OCI-LY7 (cell line): Measurements from ENCODE around the gene ASCC1. TPM values are rescaled to one million over a fixed set of nuclear protein-coding genes. Genes with fewer than 3 reads are reported as not detected.

Source experiments
- BruUV-seq: library from RNA; stranded (reverse); fragments of 400-500 nt; replicated peaks from 2 replicates; lab custom pipeline; 2021; lab: Mats Ljungman, UMichigan
- CTCF ChIA-PET: fragments of 300-600 bp; sonication (Branson Sonifier 250); formaldehyde crosslinking; loops from one replicate; lab custom pipeline; 2022; ENCODE audit warnings: antibody characterized with exemption; ENCODE audit not compliant: unreplicated experiment; lab: Charles Lee
- POLR2A ChIA-PET: fragments of 300-600 bp; sonication (Branson Sonifier 250); formaldehyde crosslinking; loops from one replicate; lab custom pipeline; 2022; ENCODE audit warnings: antibody characterized with exemption; lab: Charles Lee
- DNase-seq: peaks from one replicate; pipeline ENCODE4 v3.0.0-alpha.2; 2015; ENCODE audit warnings: low spot score
- H2AFZ ChIP-seq: fragments of 200-600 bp; sonication (generic), shearing (Covaris generic); 2 replicates; pipeline ENCODE4 v1.6.1; 2014; ENCODE audit warnings: mild to moderate bottlenecking, antibody characterized with exemption, low read length, moderate library complexity
- H3K27ac ChIP-seq: fragments of 200-600 bp; sonication (generic); 2 replicates; pipeline ENCODE4 v1.5.1; 2014; ENCODE audit warnings: mixed run types, low read depth, mild to moderate bottlenecking, moderate library complexity, low read length, inconsistent platforms; ENCODE audit not compliant: poor library complexity, severe bottlenecking
- H3K36me3 ChIP-seq: fragments of 200-600 bp; sonication (generic); 2 replicates; pipeline ENCODE4 v1.6.1; 2014; ENCODE audit warnings: mild to moderate bottlenecking, antibody characterized with exemption, low read length, moderate library complexity, mixed read lengths; ENCODE audit not compliant: insufficient read depth
- H3K4me1 ChIP-seq: fragments of 200-600 bp; sonication (generic); 2 replicates; pipeline ENCODE4 v1.5.1; 2014; ENCODE audit warnings: mild to moderate bottlenecking, low read length; ENCODE audit not compliant: insufficient read depth, poor library complexity, severe bottlenecking
- H3K4me2 ChIP-seq: fragments of 200-600 bp; sonication (generic); 2 replicates; pipeline ENCODE4 v1.6.1; 2014; ENCODE audit warnings: mild to moderate bottlenecking, low read length
- H3K4me3 ChIP-seq: fragments of 200-600 bp; sonication (generic); 2 replicates; pipeline ENCODE4 v1.5.1; 2014; ENCODE audit warnings: mild to moderate bottlenecking, low read depth, low read length; ENCODE audit not compliant: poor library complexity, severe bottlenecking
- H3K79me2 ChIP-seq: fragments of 200-600 bp; sonication (generic); 2 replicates; pipeline ENCODE4 v1.6.1; 2016; ENCODE audit warnings: low read depth, mild to moderate bottlenecking, low read length, moderate library complexity, mixed read lengths; ENCODE audit not compliant: insufficient read depth
- H3K9me2 ChIP-seq: fragments of 200-600 bp; sonication (generic); 2 replicates; pipeline ENCODE4 v1.6.1; 2016; ENCODE audit warnings: mild to moderate bottlenecking, low read length, mixed read lengths; ENCODE audit not compliant: insufficient read depth
- H3K9me3 ChIP-seq: fragments of 200-600 bp; sonication (generic); 2 replicates; pipeline ENCODE4 v1.6.1; 2014; ENCODE audit warnings: mild to moderate bottlenecking, mixed run types, low read length, mixed read lengths
- H4K20me1 ChIP-seq: fragments of 200-600 bp; sonication (generic); 2 replicates; pipeline ENCODE4 v1.6.1; 2014; ENCODE audit warnings: mild to moderate bottlenecking, antibody characterized with exemption, low read length, moderate library complexity, mixed read lengths; ENCODE audit not compliant: insufficient read depth
- EZH2phosphoT487 ChIP-seq: fragments of 200-600 bp; sonication (generic); IDR thresholded peaks from 2 replicates; pipeline ENCODE4 v1.6.1; 2018; ENCODE audit warnings: low read depth, borderline replicate concordance, mild to moderate bottlenecking, mixed run types, antibody characterized with exemption, low read length, moderate library complexity, mixed read lengths
- intact Hi-C: fragments of 100-400 bp; cut with micrococcal nuclease; formaldehyde crosslinking; loops from one replicate; pipeline ENCODE4 v1.10.0; 2022; ENCODE audit not compliant: unreplicated experiment
- total RNA-seq, 2 experiments: library from RNA; depleted of rRNA in 1 of 2; stranded (reverse); fragments of >200 nt in 1 of 2; shearing (Covaris generic) in 1 of 2; gene quantifications; 2 replicates each; pipeline ENCODE4 v1.2.3, GENCODE V29; 2014 to 2022
- TF ChIP-seq, protein P1 (sequence below): fragments of 200-600 bp; sonication (generic); conservative IDR thresholded peaks from 2 replicates; pipeline ENCODE4 v1.5.1; 2014; ENCODE audit warnings: mild to moderate bottlenecking, antibody characterized with exemption, low read length, moderate library complexity, mixed read lengths

Gene ASCC1
- total RNA-seq, 2 experiments from 2014 or later, result 27.1 to 59.9 TPM

DNA sequence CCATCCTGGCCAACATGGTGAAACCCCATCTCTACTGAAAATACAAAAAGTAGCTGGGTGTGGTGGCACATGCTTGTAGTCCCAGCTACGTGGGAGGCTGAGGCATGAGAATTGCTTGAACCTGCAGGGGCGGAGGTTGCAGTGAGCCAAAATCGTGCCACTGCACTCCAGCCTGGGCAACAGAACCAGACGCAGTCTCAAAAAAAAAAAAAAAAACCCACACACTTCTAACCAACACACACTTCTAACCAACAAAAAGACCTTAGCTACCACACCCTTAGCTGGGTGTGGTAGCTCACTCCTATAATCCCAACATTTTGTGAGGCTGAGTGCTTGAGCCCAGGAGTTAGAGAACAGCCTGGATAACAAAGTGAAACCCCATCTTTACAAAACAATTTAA, 93.9 kb downstream of the ASCC1 start:
- Histone ChIP-seq H2AFZ (no peak overlapping the region), H3K79me2 (no peaks in the 10 kb centered on the region), H3K4me2 (no peak overlapping the region), H4K20me1 (no peaks in the 10 kb centered on the region), H3K27ac (no peak overlapping the region), H3K9me3 (0 out of 2 replicates have a peak, but pooled peaks cover under 1% of the 10 kb centered on the region), H3K9me2 (no peaks in the 10 kb centered on the region), H3K4me3 (no peak overlapping the region), H3K36me3 (peaks cover 3% of the 10 kb centered on the region), H3K4me1 (no peaks in the 10 kb centered on the region)
- BruUV-seq, result no TSS peak
- no peak for TF ChIP-seq EZH2phosphoT487
- TF ChIP-seq, protein P1, sequence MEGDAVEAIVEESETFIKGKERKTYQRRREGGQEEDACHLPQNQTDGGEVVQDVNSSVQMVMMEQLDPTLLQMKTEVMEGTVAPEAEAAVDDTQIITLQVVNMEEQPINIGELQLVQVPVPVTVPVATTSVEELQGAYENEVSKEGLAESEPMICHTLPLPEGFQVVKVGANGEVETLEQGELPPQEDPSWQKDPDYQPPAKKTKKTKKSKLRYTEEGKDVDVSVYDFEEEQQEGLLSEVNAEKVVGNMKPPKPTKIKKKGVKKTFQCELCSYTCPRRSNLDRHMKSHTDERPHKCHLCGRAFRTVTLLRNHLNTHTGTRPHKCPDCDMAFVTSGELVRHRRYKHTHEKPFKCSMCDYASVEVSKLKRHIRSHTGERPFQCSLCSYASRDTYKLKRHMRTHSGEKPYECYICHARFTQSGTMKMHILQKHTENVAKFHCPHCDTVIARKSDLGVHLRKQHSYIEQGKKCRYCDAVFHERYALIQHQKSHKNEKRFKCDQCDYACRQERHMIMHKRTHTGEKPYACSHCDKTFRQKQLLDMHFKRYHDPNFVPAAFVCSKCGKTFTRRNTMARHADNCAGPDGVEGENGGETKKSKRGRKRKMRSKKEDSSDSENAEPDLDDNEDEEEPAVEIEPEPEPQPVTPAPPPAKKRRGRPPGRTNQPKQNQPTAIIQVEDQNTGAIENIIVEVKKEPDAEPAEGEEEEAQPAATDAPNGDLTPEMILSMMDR, result no peak
- CTCF ChIA-PET, result no interaction called here
- POLR2A ChIA-PET, result interaction anchor here (0.7 to 1.8 kb wide), 2 partner anchors 28 to 1849 kb away, joined by 3 to 4 read pairs; no protein-coding TSS in a partner anchor
- DNase-seq, result no peak
- intact Hi-C loops, result no loop called here

DNA sequence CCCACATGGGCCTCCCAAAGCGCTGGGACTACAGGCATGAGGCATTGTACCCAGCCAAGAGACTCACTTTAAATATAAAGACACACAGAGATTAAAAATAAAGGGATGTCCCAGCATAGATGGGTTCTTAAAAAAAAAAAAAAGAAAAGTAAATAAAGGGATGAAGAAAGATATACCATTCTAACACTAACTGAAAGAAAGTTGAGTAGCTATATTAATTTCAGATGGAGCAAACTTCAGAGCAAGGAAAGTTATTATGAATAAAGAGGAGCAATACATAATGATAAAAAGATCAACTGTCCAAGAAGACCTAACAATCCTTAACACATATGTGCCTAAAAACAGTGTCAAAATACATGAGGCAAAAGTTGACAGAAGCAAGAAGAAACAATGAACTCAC, 94.7 kb downstream of the ASCC1 start:
- H3K9me2 ChIP-seq, result no peaks in the 10 kb centered on the region
- POLR2A ChIA-PET, result interaction anchor here (1.0 to 1.8 kb wide), 2 partner anchors 10 to 27 kb away, joined by 3 to 4 read pairs; no protein-coding TSS in a partner anchor
- intact Hi-C loops, result no loop called here

DNA sequence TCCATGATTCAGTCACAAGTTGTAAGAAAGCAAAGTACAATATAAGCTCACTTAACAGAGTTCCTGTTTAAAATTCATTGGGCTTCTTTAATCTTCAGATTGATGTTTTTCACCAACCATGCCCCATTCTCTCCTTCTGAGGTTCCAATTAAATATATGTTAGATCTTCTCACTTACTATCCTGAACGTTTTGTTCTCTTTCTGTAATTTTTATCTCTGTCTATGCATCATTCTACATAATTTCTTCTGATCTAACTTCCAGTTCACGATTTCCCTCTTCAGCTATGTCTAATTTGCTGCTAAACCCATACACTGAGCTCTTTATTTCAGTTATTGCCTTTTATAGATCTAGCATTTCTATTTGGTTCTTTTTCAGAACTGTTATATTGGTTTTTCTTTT, 99.7 kb downstream of the ASCC1 start:
- H3K27ac ChIP-seq, result no peak overlapping the region
- no peak overlapping the region for H3K4me3 ChIP-seq
- intact Hi-C loops, result no loop called here
- no peak overlapping the region for H2AFZ ChIP-seq
- peaks cover 17% of the 10 kb centered on the region for H3K36me3 ChIP-seq
- TF ChIP-seq, protein P1, result no peak
- no peak for TF ChIP-seq EZH2phosphoT487
- ChIA-PET CTCF (no interaction called here), POLR2A (interaction anchor here (1.9 to 3.0 kb wide), 2 partner anchors 10 to 16 kb away, joined by 6 to 14 read pairs; no protein-coding TSS in a partner anchor)
- no peaks in the 10 kb centered on the region for H4K20me1 ChIP-seq
- no peak for DNase-seq
- no peaks in the 10 kb centered on the region for H3K9me2 ChIP-seq
- BruUV-seq, result no TSS peak
- H3K9me3 ChIP-seq, result peaks cover 16% of the 10 kb centered on the region; the same call in 1 of the 2 replicates
- H3K4me2 ChIP-seq, result no peak overlapping the region
- H3K4me1 ChIP-seq, result no peaks in the 10 kb centered on the region
- no peaks in the 10 kb centered on the region for H3K79me2 ChIP-seq

More for the DNA sequence above, 94.7 kb downstream of the ASCC1 start:
- peaks cover 10% of the 10 kb centered on the region for H3K36me3 ChIP-seq
- peaks cover 9% of the 10 kb centered on the region; the same call in 1 of the 2 replicates for H3K9me3 ChIP-seq
- no peaks in the 10 kb centered on the region for H4K20me1 ChIP-seq
- no peak overlapping the region for H2AFZ ChIP-seq
- H3K4me2 ChIP-seq, result no peak overlapping the region
- CTCF ChIA-PET, result no interaction called here
- no peaks in the 10 kb centered on the region for H3K4me1 ChIP-seq
- no peaks in the 10 kb centered on the region for H3K79me2 ChIP-seq
- H3K27ac ChIP-seq, result no peak overlapping the region
- no TSS peak for BruUV-seq
- H3K4me3 ChIP-seq, result no peak overlapping the region
- no peak for DNase-seq
- TF ChIP-seq, protein P1, result no peak
- no peak for TF ChIP-seq EZH2phosphoT487
